Ishikawa (cell line): Measurements from ENCODE around the gene CHST11.

Experiments used
- CREB1 ChIP-seq: IDR thresholded peaks from 2 replicates; pipeline ENCODE4 v1.6.1; 2012; ENCODE audit warnings: low read depth
- EGR1 ChIP-seq: IDR thresholded peaks from 2 replicates; pipeline ENCODE4 v1.6.1; 2012
- EP300 ChIP-seq: IDR thresholded peaks from 2 replicates; pipeline ENCODE4 v1.6.1; 2012; ENCODE audit warnings: borderline replicate concordance
- FOXM1 ChIP-seq: IDR thresholded peaks from 2 replicates; pipeline ENCODE4 v1.6.1; 2012; ENCODE audit warnings: low read depth, borderline replicate concordance
- MAX ChIP-seq: IDR thresholded peaks from 2 replicates; pipeline ENCODE4 v1.6.1; 2012
- NFIC ChIP-seq: IDR thresholded peaks from 2 replicates; pipeline ENCODE4 v1.6.1; 2012
- RAD21 ChIP-seq: IDR thresholded peaks from 2 replicates; pipeline ENCODE4 v1.6.1; 2012; ENCODE audit warnings: low read depth
- TAF1 ChIP-seq: IDR thresholded peaks from 2 replicates; pipeline ENCODE4 v1.6.1; 2012; ENCODE audit warnings: low read depth, mild to moderate bottlenecking
- TEAD4 ChIP-seq: IDR thresholded peaks from 2 replicates; pipeline ENCODE4 v1.6.1; 2012
- YY1 ChIP-seq: IDR thresholded peaks from 2 replicates; pipeline ENCODE4 v1.6.1; 2012; ENCODE audit warnings: low read depth
- TF ChIP-seq, protein P1 (sequence below): IDR thresholded peaks from 2 replicates; pipeline ENCODE4 v1.6.1; 2012; ENCODE audit warnings: low read depth, mild to moderate bottlenecking

GRCh38 chr12:104809251-104809650 lies 352.5 kb downstream of the CHST11 start:
- TF ChIP-seq FOXM1, result no peak
- no peak for TF ChIP-seq RAD21
- TF ChIP-seq, protein P1, sequence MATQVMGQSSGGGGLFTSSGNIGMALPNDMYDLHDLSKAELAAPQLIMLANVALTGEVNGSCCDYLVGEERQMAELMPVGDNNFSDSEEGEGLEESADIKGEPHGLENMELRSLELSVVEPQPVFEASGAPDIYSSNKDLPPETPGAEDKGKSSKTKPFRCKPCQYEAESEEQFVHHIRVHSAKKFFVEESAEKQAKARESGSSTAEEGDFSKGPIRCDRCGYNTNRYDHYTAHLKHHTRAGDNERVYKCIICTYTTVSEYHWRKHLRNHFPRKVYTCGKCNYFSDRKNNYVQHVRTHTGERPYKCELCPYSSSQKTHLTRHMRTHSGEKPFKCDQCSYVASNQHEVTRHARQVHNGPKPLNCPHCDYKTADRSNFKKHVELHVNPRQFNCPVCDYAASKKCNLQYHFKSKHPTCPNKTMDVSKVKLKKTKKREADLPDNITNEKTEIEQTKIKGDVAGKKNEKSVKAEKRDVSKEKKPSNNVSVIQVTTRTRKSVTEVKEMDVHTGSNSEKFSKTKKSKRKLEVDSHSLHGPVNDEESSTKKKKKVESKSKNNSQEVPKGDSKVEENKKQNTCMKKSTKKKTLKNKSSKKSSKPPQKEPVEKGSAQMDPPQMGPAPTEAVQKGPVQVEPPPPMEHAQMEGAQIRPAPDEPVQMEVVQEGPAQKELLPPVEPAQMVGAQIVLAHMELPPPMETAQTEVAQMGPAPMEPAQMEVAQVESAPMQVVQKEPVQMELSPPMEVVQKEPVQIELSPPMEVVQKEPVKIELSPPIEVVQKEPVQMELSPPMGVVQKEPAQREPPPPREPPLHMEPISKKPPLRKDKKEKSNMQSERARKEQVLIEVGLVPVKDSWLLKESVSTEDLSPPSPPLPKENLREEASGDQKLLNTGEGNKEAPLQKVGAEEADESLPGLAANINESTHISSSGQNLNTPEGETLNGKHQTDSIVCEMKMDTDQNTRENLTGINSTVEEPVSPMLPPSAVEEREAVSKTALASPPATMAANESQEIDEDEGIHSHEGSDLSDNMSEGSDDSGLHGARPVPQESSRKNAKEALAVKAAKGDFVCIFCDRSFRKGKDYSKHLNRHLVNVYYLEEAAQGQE, result no peak
- no peak for TF ChIP-seq EGR1
- no peak for TF ChIP-seq TAF1
- TF ChIP-seq TEAD4, result no peak
- TF ChIP-seq YY1, result no peak
- TF ChIP-seq NFIC, result no peak
- TF ChIP-seq EP300, result no peak
- no peak for TF ChIP-seq CREB1
- TF ChIP-seq MAX, result no peak
